Endodermal cell (in vitro differentiated cells): Measurements from ENCODE around the gene PNMA6E. TPM values are rescaled to one million over a fixed set of nuclear protein-coding genes. Genes with fewer than 3 reads are reported as not detected.

Source experiments
- DNase-seq: peaks from one replicate; pipeline ENCODE4 v3.0.0-alpha.2; 2017
- H3K27ac ChIP-seq: 2 replicates; pipeline ENCODE4 v1.5.1; 2013; ENCODE audit warnings: mild to moderate bottlenecking, low read depth, low read length, moderate library complexity
- H3K27me3 ChIP-seq: 2 replicates; pipeline ENCODE4 v1.6.1; 2013; ENCODE audit warnings: mild to moderate bottlenecking, low read length, moderate library complexity; ENCODE audit not compliant: insufficient read depth, control insufficient read depth, poor library complexity, severe bottlenecking
- H3K36me3 ChIP-seq: 2 replicates; pipeline ENCODE4 v1.7.0; 2013; ENCODE audit warnings: mild to moderate bottlenecking, low read length, moderate library complexity; ENCODE audit not compliant: control insufficient read depth, insufficient read depth
- H3K4me1 ChIP-seq: one replicate; pipeline ENCODE4 v1.7.0; 2013; ENCODE audit warnings: low read length; ENCODE audit not compliant: control insufficient read depth, insufficient read depth
- H3K4me3 ChIP-seq: 2 replicates; pipeline ENCODE4 v1.5.1; 2013; ENCODE audit warnings: mild to moderate bottlenecking, low read length, moderate library complexity
- H3K9ac ChIP-seq: 2 replicates; pipeline ENCODE4 v1.6.1; 2013; ENCODE audit warnings: mild to moderate bottlenecking, low read length, moderate library complexity; ENCODE audit not compliant: poor library complexity, severe bottlenecking; ENCODE audit errors: extremely low read depth
- H3K9me3 ChIP-seq: 2 replicates; pipeline ENCODE4 v1.6.1; 2013; ENCODE audit warnings: mild to moderate bottlenecking, low read length, moderate library complexity; ENCODE audit not compliant: control insufficient read depth
- H3K27ac Mint-ChIP-seq: 2 replicates; pipeline ENCODE4 v1.8.0; 2020; ENCODE audit warnings: mixed read lengths
- H3K27me3 Mint-ChIP-seq: 2 replicates; pipeline ENCODE4 v1.8.0; 2021; ENCODE audit warnings: mild to moderate bottlenecking, mixed read lengths; ENCODE audit not compliant: insufficient read depth
- H3K36me3 Mint-ChIP-seq: 2 replicates; pipeline ENCODE4 v1.8.0; 2020; ENCODE audit warnings: low read depth, mixed read lengths
- H3K4me1 Mint-ChIP-seq: 2 replicates; pipeline ENCODE4 v1.8.0; 2020; ENCODE audit warnings: mixed read lengths
- H3K4me3 Mint-ChIP-seq: 2 replicates; pipeline ENCODE4 v1.8.0; 2020; ENCODE audit warnings: mild to moderate bottlenecking, moderate library complexity, mixed read lengths
- H3K9me3 Mint-ChIP-seq: 2 replicates; pipeline ENCODE4 v1.8.0; 2020; ENCODE audit warnings: mild to moderate bottlenecking, mixed read lengths
- WGBS, 2 experiments: methylation state at CpG; one replicate each; pipeline versions ENCODE4 v1.1.5 to v1.1.7; 2013; ENCODE audit warnings: missing lambda C conversion rate in 2 of 2, mixed read lengths in 1 of 2; ENCODE audit not compliant: insufficient coverage in 1 of 2, insufficient read length in 1 of 2; 5-methylcytosine and 5-hydroxymethylcytosine counted together
- total RNA-seq, 2 donors: library from RNA; stranded (reverse); fragmentation: NEBNext Ultra II Directional in 1 of 2; extraction: Animal tissue kit (Norgen Biotek cat#: 25700) in 1 of 2; gene quantifications; 2 replicates in 1 of 2; 3 replicates in 1 of 2; pipeline ENCODE4 v1.2.1, GENCODE V29; 2021
- TF ChIP-seq, protein P1 (sequence below): fragments of 200-600 bp; sonication (generic); conservative IDR thresholded peaks from 2 replicates; pipeline ENCODE4 v1.5.0; 2021; ENCODE audit warnings: antibody characterized with exemption, mild to moderate bottlenecking

PNMA6E gene
- total RNA-seq, 2 donors from 2014 or later = not detected

DNA sequence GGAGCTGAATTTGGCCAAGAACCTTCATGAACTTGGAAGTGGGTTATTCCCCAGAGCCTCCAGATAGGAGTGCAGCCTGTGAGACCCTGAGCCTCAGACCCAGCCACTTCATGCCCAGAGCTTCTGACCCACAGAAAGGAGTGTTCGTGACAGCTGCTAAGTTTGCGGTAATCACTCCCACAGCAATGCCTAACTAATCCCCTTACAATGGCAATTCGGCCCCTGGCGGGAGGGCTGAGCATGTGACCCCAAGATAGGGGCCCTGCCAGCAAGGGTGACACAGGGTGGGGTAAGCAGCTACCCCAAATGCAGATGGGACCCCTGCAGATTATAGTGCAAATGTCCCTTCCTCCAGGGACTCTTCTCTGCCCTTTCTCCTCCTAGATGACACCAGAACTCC is 22.5 kb downstream of the PNMA6E start:
- H3K27ac Mint-ChIP-seq = no peak overlapping the region
- Histone ChIP-seq H3K9me3 (no peaks in the 10 kb centered on the region), H3K4me1 (no peaks in the 10 kb centered on the region), H3K9ac (no peak overlapping the region), H3K36me3 (no peaks in the 10 kb centered on the region), H3K4me3 (no peak overlapping the region), H3K27me3 (no peaks in the 10 kb centered on the region), H3K27ac (no peak overlapping the region)
- H3K27me3 Mint-ChIP-seq = peaks cover 1% of the 10 kb centered on the region
- 81% methylated on average over 4 of the region's 4 CpGs; no CpG with 5 or more reads in 1 of the 2 experiments for WGBS, 2 experiments
- no peaks in the 10 kb centered on the region for H3K4me1 Mint-ChIP-seq
- no peaks in the 10 kb centered on the region for H3K36me3 Mint-ChIP-seq
- TF ChIP-seq, protein P1, sequence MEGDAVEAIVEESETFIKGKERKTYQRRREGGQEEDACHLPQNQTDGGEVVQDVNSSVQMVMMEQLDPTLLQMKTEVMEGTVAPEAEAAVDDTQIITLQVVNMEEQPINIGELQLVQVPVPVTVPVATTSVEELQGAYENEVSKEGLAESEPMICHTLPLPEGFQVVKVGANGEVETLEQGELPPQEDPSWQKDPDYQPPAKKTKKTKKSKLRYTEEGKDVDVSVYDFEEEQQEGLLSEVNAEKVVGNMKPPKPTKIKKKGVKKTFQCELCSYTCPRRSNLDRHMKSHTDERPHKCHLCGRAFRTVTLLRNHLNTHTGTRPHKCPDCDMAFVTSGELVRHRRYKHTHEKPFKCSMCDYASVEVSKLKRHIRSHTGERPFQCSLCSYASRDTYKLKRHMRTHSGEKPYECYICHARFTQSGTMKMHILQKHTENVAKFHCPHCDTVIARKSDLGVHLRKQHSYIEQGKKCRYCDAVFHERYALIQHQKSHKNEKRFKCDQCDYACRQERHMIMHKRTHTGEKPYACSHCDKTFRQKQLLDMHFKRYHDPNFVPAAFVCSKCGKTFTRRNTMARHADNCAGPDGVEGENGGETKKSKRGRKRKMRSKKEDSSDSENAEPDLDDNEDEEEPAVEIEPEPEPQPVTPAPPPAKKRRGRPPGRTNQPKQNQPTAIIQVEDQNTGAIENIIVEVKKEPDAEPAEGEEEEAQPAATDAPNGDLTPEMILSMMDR = no peak
- no peak for DNase-seq
- peaks cover 68% of the 10 kb centered on the region for H3K9me3 Mint-ChIP-seq
- H3K4me3 Mint-ChIP-seq = no peak overlapping the region

DNA sequence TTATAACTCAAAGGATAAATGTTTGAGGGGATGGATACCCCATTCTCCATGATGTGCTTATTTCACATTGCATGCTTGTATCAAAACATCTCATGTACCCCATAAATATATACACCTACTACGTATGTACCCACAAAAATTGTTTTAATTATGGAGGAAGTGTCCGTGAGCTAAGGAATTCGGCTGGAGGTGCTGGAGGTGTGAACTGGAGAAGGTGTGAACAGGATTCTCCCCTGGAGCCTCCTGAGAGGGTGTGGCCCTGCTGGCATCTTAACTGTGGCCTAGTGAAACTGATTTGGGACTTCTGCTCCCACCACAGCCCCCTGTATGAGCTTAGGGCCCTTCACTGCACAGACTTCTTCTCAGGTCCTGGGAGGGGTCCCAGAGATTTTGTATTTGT is 23.4 kb downstream of the PNMA6E start:
- H3K4me3 Mint-ChIP-seq = no peak overlapping the region
- TF ChIP-seq, protein P1 = no peak
- H3K4me1 ChIP-seq = no peaks in the 10 kb centered on the region
- no peak overlapping the region for H3K27ac ChIP-seq
- H3K4me3 ChIP-seq = no peak overlapping the region
- H3K4me1 Mint-ChIP-seq = no peaks in the 10 kb centered on the region
- peaks cover 75% of the 10 kb centered on the region for H3K9me3 Mint-ChIP-seq
- H3K36me3 ChIP-seq = no peaks in the 10 kb centered on the region
- no peaks in the 10 kb centered on the region for H3K9me3 ChIP-seq
- DNase-seq = no peak
- H3K9ac ChIP-seq = no peak overlapping the region
- H3K27ac Mint-ChIP-seq = no peak overlapping the region
- H3K27me3 ChIP-seq = no peaks in the 10 kb centered on the region
- WGBS, 2 experiments = 96% methylated on average over 3 of the region's 3 CpGs; no CpG with 5 or more reads in 1 of the 2 experiments
- no peaks in the 10 kb centered on the region for H3K36me3 Mint-ChIP-seq
- H3K27me3 Mint-ChIP-seq = peaks cover 1% of the 10 kb centered on the region

DNA sequence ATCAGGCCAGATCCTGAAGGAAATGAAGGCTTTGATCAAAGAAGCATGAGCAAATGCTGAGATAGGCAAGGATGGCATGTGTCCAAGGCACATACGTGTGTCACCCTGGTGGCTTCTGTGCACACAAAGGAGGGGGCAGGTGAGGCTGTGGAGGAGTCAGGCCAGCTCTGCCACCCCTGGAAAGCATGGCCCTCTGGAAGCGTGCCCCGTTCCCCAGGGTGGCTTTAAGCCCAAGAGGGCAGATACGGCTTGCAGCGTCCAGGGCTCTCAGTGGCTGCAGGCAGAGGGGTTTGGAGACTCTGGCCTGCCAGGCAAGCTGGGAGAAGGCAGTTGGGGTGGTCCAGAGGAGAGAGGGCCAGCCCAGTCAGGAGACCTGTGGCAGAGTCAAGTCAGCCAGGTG is 25.6 kb downstream of the PNMA6E start:
- Histone ChIP-seq H3K4me3 (no peak overlapping the region), H3K27ac (no peak overlapping the region), H3K27me3 (no peaks in the 10 kb centered on the region), H3K9me3 (no peaks in the 10 kb centered on the region), H3K36me3 (no peaks in the 10 kb centered on the region), H3K4me1 (no peaks in the 10 kb centered on the region), H3K9ac (no peak overlapping the region)
- no peaks in the 10 kb centered on the region for H3K4me1 Mint-ChIP-seq
- TF ChIP-seq, protein P1 = no peak
- H3K36me3 Mint-ChIP-seq = no peaks in the 10 kb centered on the region
- DNase-seq = no peak
- WGBS, 2 experiments = 97% methylated on average over 5 of the region's 5 CpGs; no CpG with 5 or more reads in 1 of the 2 experiments
- peaks cover 83% of the 10 kb centered on the region for H3K9me3 Mint-ChIP-seq
- H3K27me3 Mint-ChIP-seq = peaks cover 1% of the 10 kb centered on the region
- no peak overlapping the region for H3K4me3 Mint-ChIP-seq
- H3K27ac Mint-ChIP-seq = no peak overlapping the region
